Lower leg skin (tissue), 3 donors: Measurements from ENCODE around the gene NOC2L.

Experiments used
- POLR2A ChIP-seq, 2 donors: fragments of 450-650 bp; IDR thresholded peaks; one replicate each; pipeline ENCODE4 v1.6.1; 2016 to 2017; ENCODE audit warnings: antibody characterized with exemption in 2 of 2, mild to moderate bottlenecking in 1 of 2, moderate library complexity in 1 of 2
- TF ChIP-seq, protein P1 (sequence below), 3 donors: fragments of 450-650 bp; IDR thresholded peaks; one replicate each; pipeline ENCODE4 v1.5.1; 2016; ENCODE audit warnings: antibody characterized with exemption in 3 of 3, mild to moderate bottlenecking in 3 of 3, moderate library complexity in 2 of 3

DNA sequence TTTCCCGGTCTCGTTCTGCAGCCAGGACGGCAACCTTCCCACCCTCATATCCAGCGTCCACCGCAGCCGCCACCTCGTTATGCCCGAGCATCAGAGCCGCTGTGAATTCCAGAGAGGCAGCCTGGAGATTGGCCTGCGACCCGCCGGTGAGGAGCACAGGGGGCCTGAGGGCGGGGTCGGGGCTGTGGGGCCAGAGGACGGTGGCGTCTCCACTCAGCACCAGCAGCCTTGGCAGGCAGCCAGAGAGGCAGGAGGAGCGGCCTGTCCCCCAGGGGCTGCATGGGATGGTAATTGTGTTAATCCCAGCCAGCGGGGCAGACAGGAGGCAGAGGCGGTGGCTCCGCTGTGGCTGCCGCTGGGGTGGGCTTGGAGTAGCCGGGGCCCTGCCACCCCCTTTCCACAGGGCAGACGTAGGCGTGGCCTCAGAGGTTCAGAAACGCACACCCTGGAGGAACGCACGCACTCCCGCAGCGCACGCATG is 23.3 kb downstream of the NOC2L start:
- TF ChIP-seq, protein P1, sequence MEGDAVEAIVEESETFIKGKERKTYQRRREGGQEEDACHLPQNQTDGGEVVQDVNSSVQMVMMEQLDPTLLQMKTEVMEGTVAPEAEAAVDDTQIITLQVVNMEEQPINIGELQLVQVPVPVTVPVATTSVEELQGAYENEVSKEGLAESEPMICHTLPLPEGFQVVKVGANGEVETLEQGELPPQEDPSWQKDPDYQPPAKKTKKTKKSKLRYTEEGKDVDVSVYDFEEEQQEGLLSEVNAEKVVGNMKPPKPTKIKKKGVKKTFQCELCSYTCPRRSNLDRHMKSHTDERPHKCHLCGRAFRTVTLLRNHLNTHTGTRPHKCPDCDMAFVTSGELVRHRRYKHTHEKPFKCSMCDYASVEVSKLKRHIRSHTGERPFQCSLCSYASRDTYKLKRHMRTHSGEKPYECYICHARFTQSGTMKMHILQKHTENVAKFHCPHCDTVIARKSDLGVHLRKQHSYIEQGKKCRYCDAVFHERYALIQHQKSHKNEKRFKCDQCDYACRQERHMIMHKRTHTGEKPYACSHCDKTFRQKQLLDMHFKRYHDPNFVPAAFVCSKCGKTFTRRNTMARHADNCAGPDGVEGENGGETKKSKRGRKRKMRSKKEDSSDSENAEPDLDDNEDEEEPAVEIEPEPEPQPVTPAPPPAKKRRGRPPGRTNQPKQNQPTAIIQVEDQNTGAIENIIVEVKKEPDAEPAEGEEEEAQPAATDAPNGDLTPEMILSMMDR (IDR thresholded peaks at IDR 0.05): no peak
- no peak for TF ChIP-seq POLR2A (IDR thresholded peaks at IDR 0.05)
